ENCODE results near the gene ESPNL.
A peak's percentile ranks its signal among the peaks of the same experiment; 100 is the strongest.

Gene ESPNL

DNA sequence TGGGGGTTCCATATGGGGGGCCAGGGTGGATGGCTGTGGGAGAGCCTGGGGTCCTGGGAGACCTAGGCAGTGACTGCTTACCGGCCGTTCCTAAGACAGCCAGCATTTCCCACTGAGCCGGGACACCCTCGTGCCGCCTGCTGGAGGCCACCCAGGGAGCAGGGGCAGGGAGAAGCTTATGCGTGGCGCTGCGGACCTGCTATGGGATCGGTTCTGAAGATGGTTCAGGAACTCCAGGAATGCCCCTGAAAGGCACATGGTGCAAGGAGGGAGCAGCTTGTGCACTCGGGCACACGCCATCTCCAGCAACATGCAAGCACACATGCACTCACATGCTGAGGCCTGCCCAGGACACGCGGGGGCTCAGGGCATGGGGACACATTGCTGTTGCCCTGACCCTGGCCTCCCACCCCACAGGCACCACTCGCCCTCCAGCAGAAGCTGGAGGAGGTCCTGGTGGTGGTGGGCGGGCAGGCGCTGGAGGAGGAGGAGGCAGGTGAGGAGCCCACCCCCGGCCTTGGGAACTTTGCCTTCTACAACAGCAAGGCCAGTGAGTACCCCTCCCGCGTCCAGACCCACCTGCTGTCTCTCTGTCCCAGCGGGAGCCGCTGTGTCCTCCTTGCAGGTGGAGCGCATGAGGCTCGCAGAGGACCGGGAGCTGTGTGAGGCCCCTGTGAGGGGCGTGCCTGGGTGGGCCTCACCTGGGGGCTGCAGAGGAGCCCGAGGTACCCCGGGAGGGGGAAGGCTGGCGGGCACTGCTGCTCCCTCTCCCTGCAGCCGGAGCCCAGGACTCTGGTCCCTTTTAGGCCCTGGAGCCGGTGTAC lies 42.5 kb downstream of the ESPNL start:
- DNase-seq (ENCODE audit: low read depth in 2 of 2), result no peak

GRCh38 chr2:238143239-238143951 lies 43.3 kb downstream of the ESPNL start:
- no peak for DNase-seq (ENCODE audit: low read depth in 2 of 2)

DNA sequence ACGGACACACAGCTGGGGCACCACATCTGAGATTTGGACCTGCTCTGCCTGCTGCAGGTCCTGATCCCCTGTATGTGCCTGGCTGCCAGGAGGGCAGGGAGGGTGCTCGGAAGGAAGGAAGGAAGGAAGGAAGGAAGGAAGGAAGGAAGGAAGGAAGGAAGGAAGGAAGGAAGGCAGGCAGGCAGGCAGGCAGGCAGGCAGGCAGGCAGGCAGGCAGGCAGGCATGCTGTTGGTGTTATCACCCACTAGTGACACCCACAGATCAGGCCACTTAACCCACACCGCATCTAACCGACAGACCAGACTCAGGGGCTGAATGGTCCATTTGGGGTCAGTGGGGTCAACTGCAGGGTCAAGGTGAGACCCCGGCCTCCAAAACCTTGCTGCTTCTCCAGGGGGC lies 44.1 kb downstream of the ESPNL start:
- no peak for DNase-seq (ENCODE audit: low read depth in 2 of 2)

GRCh38 chr2:238145046-238145445 lies 44.9 kb downstream of the ESPNL start:
- no peak for DNase-seq (ENCODE audit: low read depth in 2 of 2)

DNA sequence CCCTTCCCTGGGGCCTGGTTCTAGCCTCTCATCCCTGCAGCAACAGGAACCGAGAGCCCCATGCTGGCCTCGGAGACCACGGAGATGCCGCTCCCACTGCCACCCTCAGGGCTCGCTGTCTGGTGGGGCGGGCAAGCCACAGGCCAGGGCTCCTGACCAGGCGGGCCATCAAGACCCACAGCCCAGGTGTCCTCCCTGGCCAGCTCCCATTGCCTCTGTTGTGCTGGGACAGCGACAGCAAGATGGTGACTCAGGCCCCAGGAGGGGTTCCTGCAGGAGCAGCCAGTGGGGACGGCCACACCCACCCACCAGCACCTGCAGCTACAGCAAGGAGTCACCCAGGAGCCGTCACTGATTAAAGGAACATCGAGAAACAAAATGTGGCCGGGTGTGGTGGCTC lies 45.7 kb downstream of the ESPNL start:
- DNase-seq (ENCODE audit: low read depth in 2 of 2), result no peak

- DNase-seq (ENCODE audit: low read depth in 2 of 2), result no peak
Observed at GRCh38 chr2:238146884-238147544, 46.9 kb downstream of the ESPNL start.

DNA sequence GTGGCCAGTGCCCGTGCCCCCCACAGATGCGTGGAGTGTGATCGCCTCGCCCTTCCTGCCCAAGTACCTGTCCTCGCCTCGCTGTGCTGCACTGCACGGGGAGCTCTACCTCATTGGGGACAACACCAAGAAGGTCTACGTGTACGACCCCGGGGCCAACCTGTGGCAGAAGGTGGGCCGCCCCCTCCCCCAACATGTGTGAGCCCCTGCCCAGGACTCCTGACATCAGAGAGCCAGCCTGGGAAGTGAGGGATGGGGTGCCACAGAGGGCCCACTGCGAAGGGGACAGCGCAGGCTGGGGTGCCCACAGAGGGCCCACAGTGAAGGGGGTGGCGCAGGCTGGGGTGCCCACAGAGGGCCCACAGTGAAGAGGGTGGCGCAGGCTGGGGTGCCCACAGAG lies 48.8 kb downstream of the ESPNL start:
- no peak for DNase-seq (ENCODE audit: low read depth in 2 of 2)

DNA sequence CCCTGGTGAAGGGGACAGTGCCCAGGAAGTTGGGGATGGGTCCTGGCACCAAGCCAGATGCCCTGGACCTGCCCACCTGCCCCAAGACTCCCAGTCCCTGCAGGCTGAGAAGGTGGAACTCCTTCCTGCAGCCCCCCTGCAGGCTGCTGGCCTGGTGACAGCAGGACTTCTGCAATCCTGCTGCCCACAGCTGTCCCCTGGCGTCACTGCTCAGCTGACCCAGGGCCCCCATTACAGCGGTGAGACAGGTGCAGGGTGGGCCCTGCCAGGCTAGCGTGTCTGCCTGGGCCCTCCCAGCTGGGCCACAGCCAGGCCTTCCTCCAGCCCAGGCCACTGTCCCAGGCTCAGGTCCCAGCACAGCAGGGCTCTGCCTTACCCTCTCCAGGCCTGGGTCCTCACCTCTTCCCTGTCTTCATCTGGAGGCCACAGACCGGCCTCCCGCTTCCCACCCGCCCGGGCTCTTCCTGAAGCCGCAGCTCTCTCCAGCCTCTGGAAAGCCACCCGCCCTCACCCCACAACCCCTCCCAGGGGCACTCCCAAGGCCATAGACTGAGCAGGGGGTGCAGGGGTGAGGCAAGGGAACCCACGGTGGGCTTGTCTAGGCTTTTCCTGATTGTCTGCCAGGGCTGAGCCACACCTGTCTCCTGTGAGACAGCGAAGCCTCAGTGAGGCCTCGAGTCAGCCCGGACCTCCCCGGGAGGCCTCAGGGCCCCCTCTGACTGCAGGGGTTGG lies 49.9 kb downstream of the ESPNL start:
- no peak for DNase-seq (ENCODE audit: low read depth in 2 of 2)

- DNase-seq (ENCODE audit: low read depth in 2 of 2), result no peak
Observed at GRCh38 chr2:238150686-238151085, 50.5 kb downstream of the ESPNL start.

GRCh38 chr2:238151205-238151604 lies 51.1 kb downstream of the ESPNL start:
- no peak for DNase-seq (ENCODE audit: low read depth in 2 of 2)

GRCh38 chr2:238151628-238152235 lies 51.6 kb downstream of the ESPNL start:
- no peak for DNase-seq (ENCODE audit: low read depth in 2 of 2)

DNA sequence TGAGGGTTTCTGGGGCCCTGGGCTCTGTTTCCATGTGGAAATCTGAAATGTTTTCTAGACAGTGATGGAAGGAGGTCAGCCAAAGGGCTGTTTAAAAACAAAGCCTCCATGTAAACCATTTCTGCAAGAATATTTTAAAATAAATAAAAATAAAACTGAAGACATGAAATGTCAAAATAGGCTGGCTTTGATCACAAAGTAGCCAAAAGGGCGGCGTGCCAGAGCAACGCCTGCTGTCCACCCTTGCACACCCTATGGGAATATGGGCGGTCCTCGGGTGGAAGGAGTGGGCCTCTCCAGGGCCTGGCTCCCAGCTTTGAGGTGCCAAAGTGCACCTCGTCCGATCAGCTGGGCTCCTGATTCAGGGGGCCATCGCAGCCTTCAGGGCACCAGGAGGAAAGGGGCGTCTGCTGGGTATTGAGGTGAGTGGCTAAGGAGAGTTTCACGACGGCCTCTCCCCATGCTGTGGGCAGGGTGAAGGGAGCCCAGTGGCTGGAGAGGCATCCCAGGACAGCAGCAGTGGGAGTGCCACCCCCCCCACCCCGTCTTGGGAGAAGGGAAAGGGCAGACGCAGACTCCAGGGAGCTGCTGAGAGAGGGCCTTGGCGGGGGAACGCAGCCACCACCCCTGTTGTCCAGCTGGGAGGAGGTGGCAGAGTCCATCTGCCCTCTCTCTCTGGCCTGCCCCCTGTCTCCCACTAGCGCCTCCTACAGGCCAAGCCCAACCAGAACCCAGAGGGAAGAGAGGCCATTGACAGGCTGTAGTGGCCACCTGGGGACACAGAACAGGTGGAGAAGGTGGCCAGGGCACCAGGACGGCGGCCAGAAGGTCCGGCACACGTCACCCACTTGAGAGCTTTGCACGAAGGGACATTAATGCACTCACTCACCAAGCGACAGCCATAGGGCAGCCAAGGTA lies 52.9 kb downstream of the ESPNL start:
- DNase-seq (ENCODE audit: low read depth in 2 of 2), result no peak

DNA sequence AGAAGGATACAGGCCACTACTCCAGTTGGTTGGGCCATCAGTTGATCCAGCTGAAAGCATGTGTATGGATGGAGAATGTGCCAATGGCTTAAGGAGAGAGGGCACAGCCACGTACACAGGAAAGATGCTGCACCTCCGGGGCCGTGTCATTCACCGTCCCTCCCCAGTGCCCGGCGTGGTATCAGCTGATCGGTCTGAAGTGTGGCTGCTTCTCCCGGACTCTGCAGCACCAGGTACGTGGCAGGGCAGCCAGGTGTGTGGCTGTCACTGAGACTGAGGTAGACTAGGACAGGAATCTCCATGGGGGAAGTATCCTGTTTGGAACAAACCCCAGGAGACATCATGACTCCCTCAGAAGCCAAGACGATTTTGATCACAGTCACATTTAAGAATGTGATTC lies 54.4 kb downstream of the ESPNL start:
- DNase-seq (ENCODE audit: low read depth in 2 of 2), result no peak

DNA sequence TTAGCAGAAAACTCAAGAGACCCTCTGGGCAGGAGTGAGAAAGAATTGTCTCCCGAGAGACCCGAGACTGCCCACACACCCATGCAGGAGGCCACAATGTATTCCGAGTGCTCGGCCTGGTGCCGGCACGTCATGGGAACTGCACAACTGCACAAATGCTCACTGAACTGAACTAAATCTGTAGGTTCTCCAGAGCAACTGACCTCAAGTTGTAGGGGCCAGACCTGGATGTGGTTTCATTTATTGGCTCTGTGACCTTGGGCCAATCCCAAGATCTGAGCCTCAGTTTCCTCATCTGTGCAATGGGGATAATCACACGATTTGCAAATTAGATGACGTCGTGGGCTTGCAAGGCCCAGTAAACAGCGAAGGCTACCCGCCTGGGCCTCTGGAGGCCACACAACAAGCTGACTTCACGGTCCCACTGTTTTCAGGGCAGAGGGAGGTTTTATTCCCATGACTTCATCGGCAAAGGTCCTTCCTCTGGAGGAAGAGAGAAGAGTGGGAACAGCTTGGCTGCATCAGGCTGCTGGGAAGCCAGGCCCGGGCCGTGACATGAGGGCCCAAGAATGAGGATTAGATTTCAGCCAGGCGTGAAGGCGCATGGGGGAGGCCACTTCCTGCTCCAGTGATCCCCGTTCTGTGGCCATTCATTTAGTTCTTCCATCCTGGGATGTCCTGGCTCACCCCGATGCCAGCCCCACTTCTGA lies 55.1 kb downstream of the ESPNL start:
- DNase-seq (ENCODE audit: low read depth in 2 of 2), result no peak

DNA sequence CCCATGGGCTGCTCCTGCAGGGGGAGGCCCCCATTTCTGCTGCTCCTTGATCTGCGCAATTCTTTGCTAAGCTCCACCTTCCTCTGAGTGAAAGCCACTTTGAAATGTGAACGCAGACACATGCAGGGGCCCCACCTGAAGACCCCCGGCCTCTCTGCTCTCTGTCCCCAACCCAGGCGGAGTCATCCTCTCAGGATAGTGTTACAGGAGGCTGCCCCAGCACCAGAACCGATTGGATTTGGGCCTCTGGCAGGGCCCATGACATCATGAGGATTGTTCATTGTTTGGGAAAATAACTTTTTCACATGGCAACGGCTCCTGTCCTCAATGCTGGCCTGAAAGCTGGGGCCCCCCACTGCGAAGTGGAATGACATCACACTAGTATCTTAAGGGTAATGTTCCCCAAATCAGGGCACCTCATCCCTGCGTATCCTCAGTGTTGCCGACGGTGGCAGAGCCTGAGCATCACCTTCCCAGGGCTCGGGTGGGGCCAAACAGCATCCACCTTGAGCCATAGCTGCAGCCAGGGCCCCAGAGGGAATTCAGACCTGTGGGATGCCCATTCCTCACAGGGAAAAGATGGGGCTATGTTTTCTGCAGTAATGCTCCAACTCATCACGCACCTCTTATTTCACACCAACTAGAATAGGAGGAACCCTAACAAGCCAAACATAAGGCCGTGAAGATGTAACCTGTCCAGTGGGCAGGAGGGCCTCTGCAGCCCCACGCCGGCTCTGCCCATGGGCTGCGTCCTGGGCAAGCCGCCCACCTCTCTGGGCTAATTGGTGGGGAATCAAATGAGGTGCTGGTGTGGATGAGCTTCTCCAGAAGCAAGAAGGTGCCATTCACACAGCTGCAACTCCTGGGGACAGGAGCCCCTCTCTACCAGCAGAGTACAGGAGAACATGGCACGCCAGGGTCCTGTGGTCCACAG lies 55.9 kb downstream of the ESPNL start:
- DNase-seq (ENCODE audit: low read depth in 2 of 2), result no peak

GRCh38 chr2:238157506-238158017 lies 57.4 kb downstream of the ESPNL start:
- no peak for DNase-seq (ENCODE audit: low read depth in 2 of 2)

- no peak for DNase-seq (ENCODE audit: low read depth in 2 of 2)
Observed at GRCh38 chr2:238158018-238158508, 57.9 kb downstream of the ESPNL start.

GRCh38 chr2:238158509-238159070 lies 58.5 kb downstream of the ESPNL start, which contains the start of gene ERFE:
ERFE (plus strand) TSS chr2:238158970; CDS start chr2:238159008, 38 bp downstream.
- peak in 1 of 2 donors; percentile 31 for DNase-seq (ENCODE audit: low read depth in 2 of 2)

All from stimulated activated CD4-positive, alpha-beta T cell treated with anti-CD3 and anti-CD28 coated beads, Interleukin-1b, Interleukin-23, amount 100 ng/mL, for 1 hour (primary cell).